Suprapubic skin (tissue), 4 donors: ENCODE measurements around the gene CDH26.
A peak's percentile ranks its signal among the peaks of the same experiment; 100 is the strongest.

Experiments used
- CTCF ChIP-seq, 2 donors: fragments of 200-600 bp in 1 of 2; fragments of 450-650 bp in 1 of 2; sonication (generic) in 1 of 2; IDR thresholded peaks; one replicate each; pipeline ENCODE4 v1.5.1; 2016 to 2019; ENCODE audit warnings: antibody characterized with exemption in 2 of 2, mild to moderate bottlenecking in 1 of 2, moderate library complexity in 1 of 2
- POLR2A ChIP-seq, 2 donors: fragments of 450-650 bp; IDR thresholded peaks; one replicate each; pipeline ENCODE4 v1.6.1; 2017; ENCODE audit warnings: antibody characterized with exemption in 2 of 2, mild to moderate bottlenecking in 2 of 2, moderate library complexity in 2 of 2
- POLR2AphosphoS5 ChIP-seq, 3 donors: sonication (generic); formaldehyde crosslinking; IDR thresholded peaks; one replicate each; pipeline ENCODE4 v1.6.1; 2017; ENCODE audit warnings: antibody characterized with exemption in 3 of 3

GRCh38 chr20:59948828-59949720 lies 9.1 kb upstream of the CDH26 start:
- TF ChIP-seq CTCF (IDR thresholded peaks at IDR 0.05): peak; percentile 51 to 56
- no peak for TF ChIP-seq POLR2A (IDR thresholded peaks at IDR 0.05)
- no peak for TF ChIP-seq POLR2AphosphoS5 (IDR thresholded peaks at IDR 0.05)
